Lower leg skin (tissue), 4 donors: Measurements from ENCODE around the gene COBL. TPM values are rescaled to one million over a fixed set of nuclear protein-coding genes. Genes with fewer than 3 reads are reported as not detected.

ENCODE experiments used
- DNase-seq, 2 donors: peaks; one replicate each; pipeline ENCODE4 v3.0.0-alpha.2; 2019; ENCODE audit warnings: low spot score in 2 of 2
- H3K4me3 ChIP-seq: fragments of 200-600 bp; sonication (generic); 2 replicates; pipeline ENCODE4 v1.5.1; 2017; ENCODE audit warnings: mild to moderate bottlenecking, low read depth; ENCODE audit not compliant: poor library complexity, severe bottlenecking
- CTCF ChIP-seq, 3 donors: fragments of 450-650 bp; IDR thresholded peaks; one replicate each; pipeline ENCODE4 v1.5.1; 2016; ENCODE audit warnings: antibody characterized with exemption in 3 of 3, mild to moderate bottlenecking in 3 of 3, moderate library complexity in 2 of 3
- POLR2A ChIP-seq, 2 donors: fragments of 450-650 bp; IDR thresholded peaks; one replicate each; pipeline ENCODE4 v1.6.1; 2016 to 2017; ENCODE audit warnings: antibody characterized with exemption in 2 of 2, mild to moderate bottlenecking in 1 of 2, moderate library complexity in 1 of 2
- WGBS, 2 donors: methylation state at CpG; one replicate each; pipeline ENCODE4 v1.1.5; 2018; 5-methylcytosine and 5-hydroxymethylcytosine counted together
- intact Hi-C: fragments of 100-400 bp; cut with DNase I; formaldehyde crosslinking; loops from one replicate; pipeline ENCODE4 v1.15.0; 2023; ENCODE audit warnings: low total_unique reads
- total RNA-seq, 4 donors: library from RNA; depleted of rRNA; stranded (reverse); fragments of >200 nt; gene quantifications; one replicate each; pipeline ENCODE4 v1.1.0, GENCODE V29; 2016

COBL gene
- total RNA-seq, 4 donors from 2014 or later = 40.2 to 94.1 (median 66.5) TPM

- WGBS, 2 donors = 38 to 41% methylated on average over 1 of the region's 1 CpG
- intact Hi-C loops = no loop called here
- DNase-seq = peak in 1 of 2 donors; percentile 26
These were observed 176.8 kb downstream of the COBL start for GRCh38 chr7:51139796-51140195.

GRCh38 chr7:51138123-51139085, 178.2 kb downstream of the COBL start:
- no peak for TF ChIP-seq CTCF (IDR thresholded peaks at IDR 0.05)
- no peak for TF ChIP-seq POLR2A (IDR thresholded peaks at IDR 0.05)
- 75 to 85% methylated on average over 10 of the region's 10 CpGs for WGBS, 2 donors
- H3K4me3 ChIP-seq = no peak overlapping the region
- intact Hi-C loops = no loop called here
- DNase-seq = no peak

More at GRCh38 chr7:51139796-51140195, 176.8 kb downstream of the COBL start:
- TF ChIP-seq POLR2A (IDR thresholded peaks at IDR 0.05) (no peak), CTCF (IDR thresholded peaks at IDR 0.05) (no peak)
- no peak overlapping the region for H3K4me3 ChIP-seq

- H3K4me3 ChIP-seq = no peak overlapping the region
- DNase-seq = no peak
- no peak for TF ChIP-seq POLR2A (IDR thresholded peaks at IDR 0.05)
- TF ChIP-seq CTCF (IDR thresholded peaks at IDR 0.05) = no peak
- 74 to 90% methylated on average over 2 of the region's 2 CpGs for WGBS, 2 donors
- intact Hi-C loops = no loop called here
These were observed 181.0 kb downstream of the COBL start for GRCh38 chr7:51135576-51135975.

- no peak for DNase-seq
- TF ChIP-seq POLR2A (IDR thresholded peaks at IDR 0.05) = no peak
- intact Hi-C loops = no loop called here
- H3K4me3 ChIP-seq = no peak overlapping the region
- WGBS, 2 donors = 52 to 62% methylated on average over 4 of the region's 4 CpGs
These were observed 182.6 kb downstream of the COBL start for GRCh38 chr7:51134013-51134441.

GRCh38 chr7:51132661-51133060, 183.9 kb downstream of the COBL start:
- H3K4me3 ChIP-seq = no peak overlapping the region
- WGBS, 2 donors = 81 to 98% methylated on average over 3 of the region's 3 CpGs
- intact Hi-C loops = no loop called here
- DNase-seq = peak in 1 of 2 donors; percentile 8
- no peak for TF ChIP-seq POLR2A (IDR thresholded peaks at IDR 0.05)

- 88 to 91% methylated on average over 8 of the region's 8 CpGs for WGBS, 2 donors
- DNase-seq = peak in 1 of 2 donors; percentile 59
- intact Hi-C loops = no loop called here
- TF ChIP-seq CTCF (IDR thresholded peaks at IDR 0.05) = no peak
- H3K4me3 ChIP-seq = no peak overlapping the region
These were observed 186.8 kb downstream of the COBL start for GRCh38 chr7:51129527-51130472.
